GM19238 (cell line): ENCODE results near the gene TUBA1C.
"Not testable (repeated sequence)": the region's sequence is repeated elsewhere in the genome, so short reads cannot be mapped to it uniquely, and the experiment has no call there.

Source experiments
- DNase-seq: peaks from one replicate; pipeline ENCODE4 v3.0.0; 2011; ENCODE audit warnings: low spot score; ENCODE audit not compliant: insufficient read length

Gene TUBA1C

DNA sequence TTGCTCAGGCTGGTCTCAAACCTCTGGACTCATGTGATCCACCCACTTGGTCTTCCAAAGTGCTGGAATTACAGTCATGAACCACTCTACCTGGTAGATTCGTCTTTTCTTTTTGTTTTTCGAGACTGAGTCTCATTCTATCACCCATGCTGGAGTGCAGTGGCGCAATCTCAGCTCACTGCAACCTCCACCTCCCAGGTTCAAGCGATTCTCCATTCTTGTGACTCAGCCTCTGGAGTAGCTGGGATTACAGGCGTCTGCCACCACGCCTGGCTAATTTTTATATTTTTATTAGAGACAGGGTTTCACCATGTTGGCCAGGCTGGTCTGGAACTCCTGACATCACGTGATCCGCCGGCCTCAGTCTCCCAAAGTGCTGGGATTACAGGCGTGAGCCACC, 9.4 kb upstream of the TUBA1C start:
- DNase-seq, result not testable (repeated sequence)

DNA sequence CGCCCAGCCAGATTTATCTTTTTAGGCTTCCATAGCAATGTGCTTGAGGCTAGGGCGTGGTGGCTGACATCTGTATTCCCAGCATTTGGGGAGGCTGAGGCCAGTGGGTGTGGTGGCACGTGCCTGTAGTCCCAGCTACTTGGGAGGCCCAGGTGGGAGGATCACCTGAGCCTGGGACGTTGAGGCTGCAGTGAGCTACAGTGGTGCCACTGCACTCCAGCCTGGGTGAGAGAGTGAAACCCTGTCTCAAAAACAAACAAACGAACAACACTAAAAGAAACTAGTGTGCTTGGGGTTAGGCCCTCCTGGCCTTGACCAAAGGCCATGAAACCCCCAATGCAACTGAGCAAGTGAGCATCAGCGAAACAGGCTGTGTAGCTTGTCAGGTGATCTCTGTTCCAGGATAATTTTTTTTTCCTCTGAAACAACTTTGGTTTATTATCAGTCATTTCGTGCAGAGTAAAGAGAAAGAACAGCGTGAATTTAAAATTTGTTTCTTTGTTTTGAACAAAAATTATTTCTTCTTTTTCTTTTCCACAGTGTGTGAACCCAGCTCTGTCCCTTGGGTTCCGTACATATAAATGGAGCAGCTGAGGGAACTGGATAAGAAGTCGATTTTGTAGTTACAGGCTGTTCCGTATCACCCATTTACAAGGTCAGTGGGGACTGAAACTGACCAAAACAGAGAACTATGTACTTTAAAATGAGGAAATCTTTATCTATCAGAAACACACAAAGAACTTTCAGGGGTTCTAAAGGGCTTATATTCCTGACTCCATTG, 8.8 kb upstream of the TUBA1C start:
- no peak for DNase-seq

DNA sequence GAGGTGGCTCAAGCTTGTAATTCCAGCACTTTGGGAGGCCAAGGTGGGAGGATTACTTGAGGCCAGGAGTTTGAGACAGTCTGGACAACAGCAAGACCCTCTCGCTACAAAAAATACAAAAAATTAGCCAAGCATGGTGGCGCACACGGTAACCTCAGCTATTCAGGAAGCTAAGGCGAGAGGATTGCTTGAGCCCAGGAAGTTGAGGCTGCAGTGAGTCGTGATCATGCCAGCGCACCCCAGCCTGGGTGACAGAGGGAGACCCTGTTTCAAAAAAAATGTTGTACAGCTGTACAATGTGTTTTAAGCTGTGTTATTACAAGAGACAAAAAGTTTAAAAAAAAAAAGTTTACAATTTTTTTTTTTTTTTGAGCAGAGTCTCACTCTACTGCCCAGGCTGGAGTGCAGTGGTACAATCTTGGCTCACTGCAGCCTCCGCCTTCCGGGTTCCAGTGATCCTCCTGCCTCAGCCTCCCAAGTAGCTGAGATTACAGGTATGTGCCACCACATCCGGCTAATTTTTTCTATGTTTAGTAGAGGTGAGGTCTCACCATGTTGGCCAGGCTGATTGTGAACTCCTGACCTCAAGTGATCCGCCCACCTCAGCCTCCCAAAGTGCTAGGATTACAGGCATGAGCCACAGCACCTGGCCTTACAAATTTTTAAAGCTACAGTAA, 7.2 kb upstream of the TUBA1C start:
- not testable (repeated sequence) for DNase-seq

DNA sequence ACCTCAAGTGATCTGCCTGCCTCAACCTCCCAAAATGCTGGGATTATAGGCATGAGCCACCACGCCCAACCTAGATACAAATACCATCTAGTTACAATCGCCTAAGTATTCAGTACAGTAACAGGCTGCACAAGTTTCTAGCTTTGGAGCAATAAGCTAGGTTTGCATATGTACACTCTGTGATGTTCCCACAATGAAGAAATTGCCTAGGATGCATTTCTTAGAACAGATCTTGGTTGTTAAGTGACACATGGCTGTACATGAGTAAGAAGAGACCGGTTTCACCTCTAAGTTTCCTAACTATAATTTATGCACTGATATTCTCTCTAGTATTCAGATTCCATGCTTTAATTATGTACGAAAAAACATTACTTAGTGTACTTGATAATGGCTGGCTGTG, 5.4 kb upstream of the TUBA1C start:
- no peak for DNase-seq

DNA sequence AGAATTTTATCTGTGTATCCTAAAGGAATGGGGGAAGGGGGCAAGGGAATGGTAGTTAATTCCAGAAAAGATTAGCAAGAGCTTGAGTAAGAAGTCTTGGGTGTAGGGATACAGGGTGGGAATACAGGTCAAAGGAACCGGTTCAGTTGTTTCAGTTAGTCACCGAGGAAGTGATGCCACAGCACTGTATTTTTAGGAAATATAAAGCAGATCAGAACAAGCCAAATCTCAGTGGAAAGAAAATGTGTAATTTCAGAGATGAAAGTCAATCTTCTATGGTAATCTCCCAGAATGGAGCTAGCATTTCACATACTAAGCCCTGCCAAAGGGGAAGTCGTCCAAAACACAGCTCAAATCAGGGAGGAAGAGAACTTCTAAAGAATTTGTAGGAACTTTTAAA, 4.7 kb upstream of the TUBA1C start:
- no peak for DNase-seq

DNA sequence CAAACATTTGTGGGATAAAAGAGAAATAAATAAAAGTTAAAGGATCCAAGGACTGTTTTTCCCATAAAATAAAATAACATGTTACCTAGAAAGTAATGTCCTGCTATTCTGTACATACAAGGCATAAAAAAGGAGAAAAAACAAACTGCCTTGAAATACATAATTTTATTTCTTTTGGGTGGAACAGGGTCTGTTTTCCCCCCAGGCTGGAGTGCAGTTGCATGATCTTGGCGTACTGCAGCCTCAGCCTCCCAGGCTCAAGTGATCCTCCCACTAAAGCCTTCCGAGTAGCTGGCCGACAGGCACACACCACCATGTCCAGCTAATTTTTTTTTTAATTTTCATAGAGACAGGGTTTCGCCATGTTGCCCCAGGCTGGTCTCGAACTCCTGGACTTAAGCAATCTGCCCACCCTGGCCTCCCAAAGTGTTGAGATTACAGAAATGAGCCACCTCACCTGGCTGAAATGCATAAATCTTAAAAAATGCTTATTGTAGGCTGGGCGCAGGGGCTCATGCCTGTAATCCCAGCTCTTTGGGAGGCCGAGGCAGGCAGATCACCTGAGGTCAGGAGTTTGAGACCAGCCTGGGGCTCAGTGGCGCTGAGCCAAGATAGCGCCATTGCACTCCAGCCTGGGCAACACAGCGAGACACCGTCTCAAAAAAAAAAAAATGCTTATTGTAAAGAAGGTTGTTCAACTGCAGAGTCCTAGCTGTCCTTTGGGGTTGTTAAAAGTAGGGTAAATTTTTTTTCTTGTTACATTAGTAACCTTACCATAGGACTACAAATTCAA, 4.1 kb upstream of the TUBA1C start:
- no peak for DNase-seq

DNA sequence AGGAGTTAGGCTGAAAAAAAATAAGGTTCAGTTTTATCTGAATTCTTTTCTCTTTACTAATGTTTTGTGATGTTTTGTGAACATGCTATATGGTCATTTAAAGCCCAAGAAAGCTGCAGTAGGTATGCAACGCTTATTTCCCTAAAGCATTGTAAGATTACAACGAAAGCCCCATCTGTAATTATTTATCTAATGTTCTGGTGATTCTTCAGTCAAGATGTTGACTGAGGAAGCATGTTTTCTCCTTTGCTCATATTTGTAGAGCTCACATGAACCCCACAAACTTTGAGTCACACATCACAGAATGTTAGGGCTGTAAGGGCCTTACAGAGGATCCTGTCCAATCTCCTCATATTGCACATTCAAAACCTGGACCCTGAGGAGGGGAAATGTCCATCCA, 3.2 kb upstream of the TUBA1C start:
- no peak for DNase-seq

DNA sequence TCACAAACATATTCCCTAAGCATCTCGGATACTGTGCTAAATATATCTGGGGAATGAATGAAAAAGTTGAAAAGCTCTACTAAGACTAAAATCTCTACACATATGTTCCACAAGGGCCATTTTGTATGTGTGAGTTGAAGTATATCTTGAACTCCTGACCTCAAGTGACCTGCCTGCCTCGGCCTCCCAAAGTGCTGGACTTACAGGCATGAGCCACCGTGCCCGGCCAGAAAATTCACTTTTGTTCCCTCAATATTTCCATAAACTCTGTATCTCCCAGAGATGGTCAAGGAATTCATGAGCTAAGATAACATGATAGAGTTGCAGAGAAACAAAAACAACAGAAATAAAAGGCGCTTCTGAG, 1.5 kb upstream of the TUBA1C start:
- no peak for DNase-seq

DNA sequence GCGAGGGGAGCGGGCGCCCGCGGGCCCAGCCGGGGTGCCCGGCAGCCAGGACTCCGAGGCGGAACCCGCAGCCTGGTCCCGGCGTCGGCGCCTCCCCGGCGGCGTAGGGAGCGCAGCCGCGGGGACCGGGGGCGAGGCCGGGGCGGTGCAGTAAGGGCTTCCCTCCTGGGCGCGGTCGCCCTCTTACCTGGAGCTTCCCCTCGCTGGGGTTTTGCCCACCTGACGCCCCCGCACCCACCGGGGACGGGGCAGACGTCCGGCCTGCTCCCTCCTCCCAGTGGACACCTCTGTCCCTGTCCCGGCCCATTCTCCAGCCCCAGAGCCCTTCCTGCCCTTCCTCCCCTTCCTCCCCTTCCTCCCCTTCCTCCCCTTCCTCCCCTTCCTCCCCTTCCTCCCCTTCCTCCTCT, 413 bp upstream of the TUBA1C start:
- DNase-seq, result peak; percentile 54

DNA sequence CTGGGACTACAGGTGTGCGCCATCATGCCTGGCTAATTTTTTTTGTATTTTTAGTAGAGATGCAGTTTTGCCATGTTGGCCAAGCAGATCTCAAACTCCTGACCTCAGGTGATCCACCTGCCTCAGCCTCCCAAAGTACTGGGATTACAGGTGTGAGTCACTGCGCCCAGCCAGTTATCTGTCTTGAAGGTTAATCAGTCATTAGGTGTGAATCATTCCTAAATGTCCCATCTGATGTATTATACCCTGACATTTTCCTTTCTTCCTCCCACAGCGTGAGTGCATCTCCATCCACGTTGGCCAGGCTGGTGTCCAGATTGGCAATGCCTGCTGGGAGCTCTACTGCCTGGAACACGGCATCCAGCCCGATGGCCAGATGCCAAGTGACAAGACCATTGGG, 4.3 kb downstream of the TUBA1C start:
- DNase-seq, result not testable (repeated sequence)

DNA sequence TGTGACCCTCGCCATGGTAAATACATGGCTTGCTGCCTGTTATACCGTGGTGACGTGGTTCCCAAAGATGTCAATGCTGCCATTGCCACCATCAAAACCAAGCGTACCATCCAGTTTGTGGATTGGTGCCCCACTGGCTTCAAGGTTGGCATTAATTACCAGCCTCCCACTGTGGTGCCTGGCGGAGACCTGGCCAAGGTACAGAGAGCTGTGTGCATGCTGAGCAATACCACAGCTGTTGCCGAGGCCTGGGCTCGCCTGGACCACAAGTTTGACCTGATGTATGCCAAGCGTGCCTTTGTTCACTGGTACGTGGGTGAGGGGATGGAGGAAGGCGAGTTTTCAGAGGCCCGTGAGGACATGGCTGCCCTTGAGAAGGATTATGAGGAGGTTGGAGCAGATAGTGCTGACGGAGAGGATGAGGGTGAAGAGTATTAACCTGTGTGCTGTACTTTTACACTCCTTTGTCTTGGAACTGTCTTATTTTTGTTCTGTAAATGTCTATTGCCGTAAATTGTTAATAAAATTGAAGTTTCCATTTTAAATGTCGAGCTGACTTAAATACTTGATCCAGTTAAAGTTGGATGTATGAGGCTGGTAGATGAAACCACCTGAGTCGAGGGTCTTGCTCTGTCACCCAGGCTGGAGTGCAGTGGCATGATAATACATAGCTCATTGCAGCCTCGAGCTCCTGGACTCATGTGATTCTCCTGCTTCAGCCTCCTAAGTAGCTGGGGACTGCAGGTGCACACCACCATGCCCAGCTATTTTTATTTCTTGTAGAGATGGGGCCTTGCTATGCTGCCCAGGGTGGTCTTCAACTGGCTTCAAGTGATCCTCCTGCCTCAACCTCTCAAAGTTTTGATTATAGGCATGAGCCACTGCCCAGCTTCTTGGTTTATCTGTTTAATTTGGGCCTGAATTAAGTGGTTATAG, 8.2 kb downstream of the TUBA1C start:
- no peak for DNase-seq

DNA sequence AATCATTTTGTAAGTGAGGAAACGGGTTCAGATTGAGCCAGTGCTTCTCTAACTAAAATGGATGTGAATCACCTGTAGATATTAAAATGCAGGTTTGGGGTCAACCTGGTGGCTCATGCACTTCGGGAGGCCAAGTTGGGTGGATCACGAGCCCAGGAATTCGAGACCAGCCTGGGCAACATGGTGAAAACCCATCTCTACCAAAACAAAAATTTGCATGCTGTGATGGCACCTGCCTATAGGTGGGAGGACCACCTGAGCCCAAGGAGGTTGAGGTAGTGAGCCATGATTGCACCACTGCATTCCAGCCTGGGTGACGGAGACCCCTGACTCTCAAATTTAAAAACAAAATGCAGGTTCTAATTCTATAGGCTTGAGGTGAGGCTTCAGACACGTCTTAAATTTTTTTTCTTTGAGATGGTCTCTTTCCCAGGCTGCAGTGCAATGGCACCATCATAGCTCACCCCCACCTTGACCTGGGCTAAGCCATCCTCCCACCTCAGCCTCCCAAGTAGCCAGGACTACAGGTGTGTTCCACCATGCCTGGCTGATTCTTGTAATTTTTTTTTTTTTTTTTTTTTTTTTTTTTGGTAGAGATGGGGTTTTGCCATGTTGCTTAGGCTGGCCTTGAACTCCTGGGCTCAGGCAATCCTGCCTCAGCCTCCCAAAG, 9.0 kb downstream of the TUBA1C start:
- no peak for DNase-seq

DNA sequence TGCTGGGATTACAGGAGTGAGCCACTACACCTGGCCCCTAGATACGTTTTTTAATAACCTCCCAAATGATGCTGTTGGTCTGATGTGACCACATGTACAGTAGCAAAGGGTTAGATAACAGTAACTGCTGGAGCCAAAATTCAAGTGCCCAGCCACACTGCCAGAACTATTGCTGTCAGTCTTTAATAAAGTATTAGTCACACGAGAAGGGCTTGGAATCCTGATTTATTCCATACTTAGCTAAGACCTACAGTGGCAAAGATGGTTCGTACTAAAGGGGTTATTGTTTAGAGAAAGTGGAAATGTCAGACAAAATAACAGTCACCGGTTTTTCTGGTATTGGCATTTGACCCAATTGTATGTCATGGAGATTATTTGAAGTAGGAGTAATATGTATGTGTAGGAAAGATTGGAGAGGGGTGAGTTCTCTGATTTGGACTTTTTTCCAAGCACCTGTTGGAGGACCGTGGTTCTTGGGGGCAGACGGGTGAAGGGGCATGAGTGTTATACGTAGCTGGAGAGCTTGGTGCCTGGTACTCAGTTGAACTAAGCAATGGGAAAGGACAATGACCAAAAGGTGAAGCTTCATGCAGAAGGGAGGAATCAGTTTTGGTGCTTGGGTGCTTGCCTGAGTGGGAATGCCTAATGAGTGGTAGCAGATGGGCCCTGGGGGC, 9.7 kb downstream of the TUBA1C start:
- no peak for DNase-seq

DNA sequence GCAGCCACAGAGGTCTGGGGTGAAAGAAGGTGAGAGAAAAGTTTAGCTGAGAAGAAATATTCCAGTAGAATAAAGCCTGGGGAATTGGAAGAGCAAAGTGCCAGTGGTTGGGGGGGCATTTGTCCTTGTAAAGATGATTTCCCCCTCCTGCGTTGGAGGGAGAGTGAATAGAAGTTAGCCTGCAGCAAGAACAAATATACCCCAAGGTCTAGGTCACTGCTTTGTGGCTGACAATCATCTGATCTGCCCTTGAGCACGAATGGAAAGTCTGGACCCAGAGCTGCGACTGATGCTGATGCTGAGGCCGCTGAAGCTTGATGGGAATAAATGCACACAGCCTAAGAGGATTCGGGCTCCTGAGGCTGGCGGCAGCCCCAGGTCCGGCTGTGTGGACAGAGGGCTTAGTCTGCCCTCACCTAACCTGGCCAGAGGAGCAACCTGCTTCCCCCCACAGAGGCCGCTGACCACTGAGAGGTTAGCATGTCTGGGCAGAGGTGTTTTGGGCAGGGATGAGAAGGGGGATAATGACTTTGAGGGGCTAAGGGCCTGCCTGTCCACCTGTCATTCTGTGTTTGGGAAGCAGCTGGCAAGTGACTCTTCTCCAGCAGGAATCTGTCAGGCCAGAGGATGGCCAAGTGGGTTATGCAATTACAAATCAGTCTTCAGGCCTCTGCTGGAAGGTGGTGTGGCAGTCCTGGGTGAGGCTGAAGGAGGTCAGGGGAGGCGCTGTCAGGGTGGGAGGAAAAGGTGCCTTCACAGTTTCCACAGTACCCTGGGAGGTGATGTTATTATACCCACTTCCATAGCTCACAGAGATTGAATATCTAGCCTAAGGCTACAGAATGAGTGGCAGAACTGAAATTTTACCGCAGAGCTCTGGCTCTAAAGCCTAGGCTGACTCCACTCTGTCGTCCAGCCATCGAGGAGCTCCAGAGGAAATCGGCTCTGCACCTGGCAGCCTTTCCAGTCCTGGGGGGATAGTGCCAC, 11.7 kb downstream of the TUBA1C start:
- no peak for DNase-seq

DNA sequence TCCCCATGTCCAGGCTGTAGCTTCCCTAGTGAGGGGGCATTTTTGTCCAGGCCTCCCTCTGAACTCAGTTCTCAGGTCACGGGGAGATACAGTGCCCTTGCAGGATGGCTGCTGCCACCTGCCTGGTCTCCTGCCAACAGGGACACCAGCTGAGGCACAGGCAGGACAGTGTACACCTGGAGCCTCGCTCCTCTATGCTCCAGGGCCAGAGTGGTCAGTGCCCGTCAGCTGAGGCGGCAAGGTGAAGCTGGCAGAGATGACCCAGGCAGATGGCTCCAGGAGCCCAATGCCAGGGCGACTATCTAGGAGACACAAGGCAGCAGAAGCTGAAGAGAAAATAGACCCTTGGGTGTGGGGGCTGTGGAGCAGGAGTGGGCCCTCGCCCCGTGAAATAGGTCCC, 12.6 kb downstream of the TUBA1C start:
- no peak for DNase-seq

DNA sequence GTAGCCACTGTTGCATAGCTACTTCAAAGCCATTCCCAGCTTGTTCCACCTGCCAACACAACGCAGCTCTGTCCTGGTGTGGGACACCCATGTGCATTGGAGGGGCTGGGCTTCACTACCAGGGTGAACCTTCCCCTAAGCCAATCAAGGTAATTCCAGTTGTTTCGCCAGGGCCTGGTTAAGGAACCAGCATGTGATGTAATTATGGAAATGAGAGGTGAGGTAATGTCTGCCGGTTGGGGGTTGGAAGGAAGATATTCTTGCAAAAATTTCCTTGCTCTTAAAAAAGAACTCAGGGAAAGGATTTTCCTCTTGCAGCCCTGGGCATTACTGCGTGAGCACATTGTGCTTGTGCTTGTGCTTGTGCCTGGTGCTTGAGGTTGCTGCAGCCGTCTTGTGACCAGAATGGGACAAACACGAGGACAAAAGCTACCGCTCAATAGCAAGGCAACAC, 14.9 kb downstream of the TUBA1C start:
- DNase-seq, result no peak

DNA sequence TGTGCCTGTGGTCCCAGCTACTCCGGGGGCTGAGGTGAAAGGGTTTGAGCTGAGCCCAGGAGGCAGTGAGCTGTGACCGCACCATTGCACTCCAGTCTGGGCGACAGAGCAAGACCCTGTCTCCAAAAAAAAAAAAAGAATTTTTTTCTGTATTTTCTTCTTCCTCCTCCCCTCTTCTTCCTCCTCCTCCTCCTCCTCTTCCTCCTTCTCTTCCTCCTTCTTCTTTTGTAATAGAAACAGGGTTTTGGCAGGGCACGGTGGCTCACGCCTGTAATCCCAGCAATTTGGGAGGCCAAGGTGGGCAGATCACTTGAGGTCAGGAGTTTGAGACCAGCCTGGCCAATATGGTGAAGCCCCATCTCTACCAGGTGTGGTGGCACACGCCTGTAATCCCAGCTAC, 15.7 kb downstream of the TUBA1C start:
- DNase-seq, result not testable (repeated sequence)

DNA sequence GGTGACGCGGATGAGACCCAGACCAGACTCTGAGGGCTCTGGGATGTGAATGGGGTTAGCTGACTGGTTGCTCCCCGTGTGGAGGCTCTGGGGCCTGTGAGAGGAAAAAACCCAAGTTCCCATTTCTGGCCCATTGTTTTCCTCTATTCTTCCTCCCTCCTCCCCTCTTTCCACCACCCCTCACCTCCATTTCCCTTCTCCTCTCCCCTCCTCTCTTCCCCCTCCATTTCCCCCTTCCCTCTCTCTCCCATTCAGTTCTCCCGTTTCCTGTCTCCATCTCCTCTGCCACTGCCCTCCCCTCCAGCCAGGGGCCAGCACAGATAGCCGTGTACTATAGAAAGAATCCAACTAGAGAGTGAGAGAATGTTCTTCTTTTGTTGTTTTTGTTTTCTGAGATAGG, 17.4 kb downstream of the TUBA1C start:
- DNase-seq, result no peak
